Activated CD4-positive, alpha-beta T cell treated with anti-CD3 and anti-CD28 coated beads, Interleukin-2, amount 50 U/mL, for 16 hours (primary cell): ENCODE data around the gene CCNYL1.
"Not testable (repeated sequence)": the region's sequence is repeated elsewhere in the genome, so short reads cannot be mapped to it uniquely, and the experiment has no call there.

Experiments used
- DNase-seq: peaks from one replicate; pipeline ENCODE4 v3.0.0-alpha.2; 2020

The CCNYL1 gene

DNA sequence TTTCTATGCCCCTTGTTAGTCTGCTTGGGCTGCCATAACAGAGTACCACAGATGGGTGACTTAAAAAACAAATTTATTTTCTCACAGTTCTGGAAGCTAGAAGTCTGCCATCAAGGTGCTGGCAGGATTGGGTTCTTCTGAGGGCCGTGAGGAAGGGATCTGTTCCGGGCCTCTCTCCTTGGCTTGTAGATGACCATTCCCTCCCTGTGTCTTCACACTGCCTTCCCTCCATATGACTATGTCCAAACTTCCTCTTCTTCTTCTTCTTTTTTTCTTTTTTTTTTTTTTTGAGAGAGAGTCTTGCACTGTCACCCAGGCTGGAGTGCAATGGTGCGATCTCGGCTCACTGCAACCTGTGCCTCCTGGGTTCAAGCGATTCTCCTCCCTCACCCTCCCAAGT is 13.1 kb upstream of the CCNYL1 start:
- DNase-seq: no peak

DNA sequence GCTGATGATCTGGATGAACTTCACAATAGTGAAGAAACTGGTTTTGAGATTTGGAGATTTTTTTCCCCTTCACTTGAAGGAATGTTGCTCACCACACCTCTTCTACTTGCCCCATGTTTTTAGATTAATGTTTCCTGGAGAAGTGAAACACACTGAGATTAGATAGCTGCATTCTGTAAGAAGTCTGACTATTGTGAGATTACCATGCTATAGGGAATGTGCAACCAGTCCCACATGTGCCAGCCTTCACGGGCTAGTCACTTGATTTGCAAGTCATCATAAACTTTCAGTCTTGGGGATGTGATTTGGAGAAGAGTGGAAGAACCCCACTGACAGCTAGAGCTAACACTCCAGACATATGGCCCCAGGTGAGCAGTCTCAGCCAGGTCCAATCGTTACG is 7.4 kb upstream of the CCNYL1 start:
- DNase-seq: no peak

- DNase-seq: no peak
Observed at GRCh38 chr2:207704671-207705070, 6.8 kb upstream of the CCNYL1 start.

- no peak for DNase-seq
Observed at GRCh38 chr2:207706936-207707860, 4.2 kb upstream of the CCNYL1 start.

GRCh38 chr2:207711750-207712530 is 500 bp downstream of the CCNYL1 start:
- DNase-seq: peak; percentile 42

DNA sequence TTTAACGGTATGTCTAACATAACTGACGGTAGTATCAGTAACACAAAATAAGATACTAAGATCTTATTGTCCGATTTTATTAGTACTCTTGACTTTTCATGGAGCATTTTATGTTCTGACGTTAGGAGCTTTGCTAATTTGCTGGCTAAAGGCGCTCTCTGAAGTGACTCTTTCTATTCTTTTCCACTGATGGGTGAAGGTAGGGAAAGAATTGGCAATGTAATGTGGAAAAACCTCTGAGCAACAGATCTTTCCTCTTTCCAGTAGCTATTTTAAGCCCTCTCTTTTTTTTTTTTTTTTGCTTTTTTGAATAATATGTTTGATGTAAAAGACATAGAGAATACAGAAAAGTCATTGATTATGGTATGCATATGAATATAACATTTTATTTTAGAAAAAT is 4.6 kb downstream of the CCNYL1 start:
- DNase-seq: no peak

GRCh38 chr2:207718521-207718920 is 7.1 kb downstream of the CCNYL1 start:
- DNase-seq: no peak

- DNase-seq: no peak
Observed at GRCh38 chr2:207719008-207719407, 7.6 kb downstream of the CCNYL1 start.

DNA sequence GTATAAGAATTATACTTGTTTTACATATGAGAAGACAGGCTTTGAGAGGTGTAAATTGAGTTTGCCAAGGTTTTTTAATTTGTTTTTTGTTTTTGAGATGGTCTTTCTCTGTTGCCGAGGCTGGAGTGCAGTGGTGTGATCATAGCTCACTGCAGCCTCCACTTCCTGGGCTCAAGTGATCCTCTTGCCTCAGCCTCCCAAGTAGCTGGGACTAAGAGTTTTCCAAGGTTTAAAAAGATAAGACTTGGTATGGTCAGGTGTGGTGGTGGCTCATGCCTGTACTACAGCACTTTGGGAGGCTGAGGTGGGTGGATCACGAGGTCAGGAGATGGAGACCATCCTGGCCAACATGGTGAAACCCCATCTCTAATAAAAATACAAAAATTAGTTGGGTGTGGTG is 8.2 kb downstream of the CCNYL1 start:
- DNase-seq: not testable (repeated sequence)

- DNase-seq: no peak
Observed at GRCh38 chr2:207720517-207721187, 9.2 kb downstream of the CCNYL1 start.

DNA sequence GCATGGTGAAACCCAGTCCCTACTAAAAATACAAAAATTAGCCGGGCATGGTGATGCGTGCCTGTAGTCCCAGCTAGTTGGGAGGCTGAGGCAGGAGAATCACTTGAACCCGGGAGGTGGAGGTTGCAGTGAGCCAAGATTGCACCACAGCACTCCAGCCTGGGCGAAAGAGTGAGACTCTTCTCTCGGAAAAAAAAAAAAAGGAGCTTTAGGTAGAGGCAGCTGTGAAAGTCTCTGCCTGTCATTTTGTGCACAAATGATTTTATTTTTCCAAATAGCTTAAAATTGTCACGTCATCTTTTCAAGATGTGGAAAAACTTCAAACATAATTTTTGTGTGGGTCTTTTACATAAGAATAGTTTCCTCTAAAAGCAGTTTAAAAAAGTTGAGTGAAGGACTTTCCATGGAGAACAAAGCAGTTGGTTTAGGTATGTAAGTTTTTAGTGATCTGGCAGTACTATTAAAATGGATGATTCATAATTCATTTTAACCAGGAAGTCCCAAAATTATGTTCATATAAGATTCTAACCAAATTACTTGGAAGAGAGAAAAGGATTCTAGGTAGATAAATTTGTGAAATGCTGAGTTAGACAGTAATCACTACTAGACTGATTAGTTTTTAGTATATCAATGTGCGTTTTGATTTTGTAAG is 11.5 kb downstream of the CCNYL1 start:
- DNase-seq: peak; percentile 18

DNA sequence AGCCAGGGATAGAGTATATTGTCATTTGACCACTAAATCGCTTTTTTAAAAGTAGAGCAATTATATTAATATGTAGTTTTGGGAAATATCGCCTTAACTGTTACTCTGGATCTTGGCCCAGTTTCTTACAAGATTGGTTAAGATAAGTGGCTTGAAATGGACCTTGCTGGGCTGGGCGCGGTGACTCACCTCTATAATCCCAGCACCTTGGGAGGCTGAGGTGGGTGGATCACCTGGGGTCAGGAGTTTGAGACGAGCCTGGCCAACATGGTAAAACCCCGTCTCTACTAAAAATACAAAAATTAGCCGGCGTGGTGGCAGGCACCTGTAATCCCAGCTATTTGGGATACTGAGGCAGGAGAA is 12.0 kb downstream of the CCNYL1 start:
- DNase-seq: not testable (repeated sequence)

- no peak for DNase-seq
Observed at GRCh38 chr2:207724113-207724512, 12.7 kb downstream of the CCNYL1 start.

DNA sequence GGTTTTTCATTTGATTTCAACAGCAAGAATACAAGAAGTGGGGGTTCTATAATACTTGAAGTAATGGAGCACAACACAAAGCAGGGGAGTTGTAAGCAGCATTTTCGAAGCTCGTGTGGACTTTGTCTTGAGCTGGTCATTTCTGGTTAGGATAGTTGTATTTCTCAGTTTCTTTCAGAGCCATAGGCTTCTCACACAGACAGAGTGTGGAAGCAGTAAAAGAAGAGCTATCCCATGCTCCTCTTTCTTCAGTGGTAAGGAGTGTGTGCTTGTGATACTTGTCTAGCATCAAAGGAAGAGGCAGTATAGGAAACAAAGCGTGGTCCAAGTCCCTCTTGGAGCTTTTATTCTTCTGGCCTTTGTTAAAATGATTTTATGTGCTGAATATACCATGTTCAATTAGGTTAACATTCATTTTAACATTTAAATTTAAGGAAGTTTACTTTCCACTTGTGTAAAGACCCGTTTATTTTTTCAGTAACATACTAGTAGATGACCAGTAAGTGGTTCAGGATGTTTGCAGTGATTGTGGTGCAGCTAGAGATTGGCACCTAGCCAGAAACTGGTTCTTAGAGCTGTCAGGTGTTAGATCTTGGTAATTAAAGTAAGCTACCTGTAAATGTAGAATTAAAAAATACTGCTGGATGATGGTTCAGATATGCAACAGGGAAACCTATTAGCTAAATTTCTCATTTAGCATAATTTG is 14.6 kb downstream of the CCNYL1 start:
- DNase-seq: no peak

DNA sequence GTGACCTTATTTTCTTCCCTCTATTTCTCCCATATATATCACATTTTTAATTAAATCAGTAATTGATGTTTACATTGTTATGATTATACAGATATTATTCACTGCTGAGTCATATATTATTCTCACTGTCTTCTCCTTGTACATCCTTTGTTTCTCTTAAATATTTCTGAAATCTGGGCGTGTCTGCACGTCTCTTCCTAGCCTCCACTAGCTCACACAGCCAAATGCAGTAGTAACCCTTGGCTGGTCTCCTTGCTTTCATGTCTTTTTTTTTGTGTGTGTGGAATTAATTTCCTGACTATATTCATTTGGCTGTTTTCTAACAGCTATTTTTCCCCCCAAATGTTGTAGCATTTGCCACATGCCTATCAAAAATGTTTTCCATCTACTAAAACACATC is 15.8 kb downstream of the CCNYL1 start:
- no peak for DNase-seq

DNA sequence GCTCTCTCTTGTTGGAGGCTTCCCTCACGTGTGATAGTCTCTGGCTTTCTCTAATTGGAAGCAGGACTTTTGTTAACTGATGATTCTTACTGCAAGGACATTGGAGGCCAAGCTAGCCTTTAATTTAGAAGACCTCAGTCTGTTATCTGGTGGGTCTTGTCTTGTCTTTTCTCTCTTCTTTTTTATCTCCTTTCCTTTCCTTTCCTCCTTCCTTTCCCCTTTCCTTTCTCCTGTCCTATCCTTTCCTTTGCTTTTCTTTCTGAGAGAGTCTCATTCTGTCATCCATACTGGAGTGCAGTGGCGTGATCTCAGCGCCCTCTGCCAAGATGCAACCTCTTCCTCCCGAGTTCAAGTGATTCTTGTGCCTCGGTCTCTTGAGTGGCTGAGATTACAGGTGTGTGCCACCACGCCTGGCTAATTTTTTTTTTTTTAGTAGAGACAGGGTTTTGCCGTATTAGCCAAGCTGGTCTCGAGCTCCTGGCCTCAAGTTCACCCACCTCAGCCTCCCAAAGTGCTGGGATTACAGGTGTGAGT is 18.1 kb downstream of the CCNYL1 start:
- DNase-seq: no peak

DNA sequence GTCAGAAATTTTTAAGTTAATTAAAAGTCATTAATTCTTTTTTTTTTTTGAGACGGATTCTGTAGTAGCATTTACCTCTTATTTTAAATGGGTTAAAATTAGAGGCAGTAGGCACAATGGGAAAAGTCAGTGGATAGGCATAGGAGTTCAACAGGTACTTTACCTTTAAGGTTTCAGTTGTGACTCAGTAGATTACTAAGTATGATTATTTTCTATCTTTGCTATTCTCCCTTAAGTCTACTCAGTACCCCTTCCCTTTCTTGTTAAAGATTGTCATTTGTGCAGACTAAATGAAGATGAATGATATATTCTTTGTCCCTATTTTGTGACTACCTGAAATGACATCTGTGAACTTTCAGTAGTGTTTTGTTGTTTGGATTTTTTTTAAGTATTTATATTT is 19.7 kb downstream of the CCNYL1 start:
- no peak for DNase-seq

DNA sequence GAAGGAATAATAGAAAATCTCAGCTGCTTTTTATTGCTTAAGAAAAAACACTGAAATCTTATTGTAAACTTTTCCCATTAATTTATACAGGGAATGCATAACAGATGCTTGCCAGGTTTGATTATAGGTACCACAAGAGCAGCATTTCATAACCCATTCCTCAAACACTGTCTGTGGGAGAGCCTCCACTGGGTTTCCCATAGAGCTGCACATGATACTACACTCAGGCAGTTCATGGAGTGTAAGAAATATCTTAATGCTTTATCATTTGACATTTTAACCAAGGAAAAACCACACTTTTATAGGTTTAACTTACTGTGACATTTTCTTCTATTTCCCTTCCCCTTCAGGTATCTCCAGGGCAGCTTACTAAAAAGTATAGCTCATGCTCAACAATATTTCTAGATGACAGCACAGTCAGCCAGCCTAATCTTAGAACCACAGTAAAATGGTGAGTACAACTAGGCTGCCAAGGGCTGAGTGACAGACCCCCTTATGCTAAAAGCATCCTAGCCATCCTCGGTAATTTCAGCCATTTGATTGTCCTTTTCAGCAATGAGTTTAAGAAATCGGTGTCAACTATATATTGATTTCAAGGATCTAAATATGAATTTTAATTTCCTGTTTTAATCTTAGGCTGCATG is 22.3 kb downstream of the CCNYL1 start:
- DNase-seq: no peak

GRCh38 chr2:207734264-207734635 is 22.8 kb downstream of the CCNYL1 start:
- no peak for DNase-seq

DNA sequence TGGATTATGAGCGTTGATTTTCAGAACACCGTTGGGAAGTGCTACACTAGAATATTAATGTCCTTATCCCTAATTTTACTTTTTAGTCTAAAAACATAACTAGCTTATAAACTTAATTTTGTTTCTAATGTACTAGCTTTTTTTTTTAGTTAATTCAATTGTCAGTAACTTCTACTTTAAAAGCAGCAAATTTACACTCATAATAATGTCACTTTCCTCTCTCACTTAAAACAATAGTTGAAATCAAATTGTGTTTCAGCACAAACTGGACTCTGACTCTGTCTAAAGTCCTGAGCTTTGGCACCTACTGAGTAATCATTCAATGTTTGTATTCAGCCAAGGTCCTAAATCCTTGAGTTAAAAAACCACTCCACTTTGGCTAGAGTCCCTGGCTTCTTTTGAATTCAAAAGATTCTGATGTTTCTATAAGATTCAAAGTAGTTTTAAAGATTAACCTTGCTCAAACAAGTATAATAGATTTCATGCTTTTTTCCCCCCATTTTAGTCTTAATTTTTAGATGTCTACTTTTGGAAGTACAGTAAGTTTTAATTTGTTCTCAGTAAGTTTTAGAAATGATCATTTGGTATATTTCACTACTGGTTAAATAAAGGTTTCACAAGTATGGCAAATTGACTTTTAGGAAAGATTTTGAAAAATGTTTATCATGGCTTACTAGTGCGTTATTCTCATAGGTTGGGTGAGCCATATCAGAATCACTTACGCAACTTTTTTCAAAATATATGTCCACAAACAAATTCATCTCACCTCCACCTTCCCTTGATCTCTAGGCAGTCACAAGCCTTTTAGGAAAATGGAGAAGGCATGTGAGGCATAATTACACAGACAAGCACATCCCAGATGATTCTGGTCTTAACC is 23.4 kb downstream of the CCNYL1 start:
- no peak for DNase-seq

- DNase-seq: not testable (repeated sequence)
Observed at GRCh38 chr2:207735513-207735859, 24.0 kb downstream of the CCNYL1 start.
